ENCODE results near the gene AVPI1. TPM values are rescaled to one million over a fixed set of nuclear protein-coding genes. Genes with fewer than 3 reads are reported as not detected.

AVPI1 gene
- total and polyA plus RNA-seq, 10 of the 15 experiments (the other 5 are each of a cell fraction or from before 2014, with no cell fraction given): 0.08 to 1.4 (median 0.84) TPM

GRCh38 chr10:97627731-97628130, 59.3 kb downstream of the AVPI1 start:
- Histone ChIP-seq H3K27ac (ENCODE audit: control insufficient read depth, insufficient read depth) (no peak overlapping the region), H3K4me3 (no peak overlapping the region), H4K20me1 (ENCODE audit: control insufficient read depth, insufficient read depth) (no peaks in the 10 kb centered on the region), H3K9ac (ENCODE audit: control insufficient read depth, insufficient read depth, low read length) (no peak overlapping the region), H3K4me2 (ENCODE audit: control insufficient read depth, insufficient read depth) (no peak overlapping the region), H3K36me3 (ENCODE audit: control insufficient read depth in 2 of 2, insufficient read depth in 2 of 2, low read length in 1 of 2) (no peaks in the 10 kb centered on the region), H3K27me3 (replicated peaks in 1 of 2; ENCODE audit: control insufficient read depth in 2 of 2, insufficient read depth in 2 of 2, low read length in 1 of 2) (no peaks in the 10 kb centered on the region), H2AFZ (ENCODE audit: control insufficient read depth, low read depth, low read length) (no peak overlapping the region), H3K9me3 (replicated peaks; ENCODE audit: control insufficient read depth, insufficient read depth, low read length) (no peaks in the 10 kb centered on the region), H3K4me1 (ENCODE audit: control insufficient read depth, insufficient read depth, low read length) (no peaks in the 10 kb centered on the region), H3K79me2 (ENCODE audit: control insufficient read depth, insufficient read depth, low read length) (no peaks in the 10 kb centered on the region)
- ChIA-PET POLR2A (no interaction called here), SMC1A (ENCODE audit: uncharacterized antibody, unreplicated experiment) (no interaction called here), CTCF (no interaction called here), RAD21 (ENCODE audit: unreplicated experiment) (no interaction called here)
- BruUV-seq (replicated peaks): no TSS peak
- TF ChIP-seq NRF1 (conservative IDR thresholded peaks at IDR 0.05; ENCODE audit: low read depth, low read length): no peak
- DNase-seq (ENCODE audit: low read depth, low spot score): no peak
- FAIRE-seq: no peak
- ATAC-seq: no peak
- in situ Hi-C loops (cut with MboI): no loop called here
- intact Hi-C loops (cut with micrococcal nuclease; ENCODE audit: unreplicated experiment): no loop called here
- WGBS (ENCODE audit: insufficient coverage, insufficient replicate concordance, low lambda C conversion rate, missing lambda C conversion rate): 31% methylated on average over 4 of the region's 4 CpGs

Other genes with a start within 250 kb of the AVPI1 start
Only the 7 nearest of the 13 such genes appear.
- gene HOGA1, start 102.9 kb downstream of the AVPI1 start, total RNA-seq (2014; rRNA removed): not detected in 2 replicates
- gene HOGA1, start 102.9 kb downstream of the AVPI1 start, total RNA-seq (2014; rRNA removed; fragmentation: Illumina TruSeq; extraction: Trizol): 0.09 TPM in 1 of 2 replicates, not detected in the other
- not detected in 2 replicates for gene HOGA1, start 102.9 kb downstream of the AVPI1 start, total RNA-seq (2021)
- gene HOGA1, start 102.9 kb downstream of the AVPI1 start, polyA plus RNA-seq (2011; rRNA removed): 0.12 and 0.19 TPM in 2 replicates
- 0.01 TPM in 1 of 2 replicates, not detected in the other for gene HOGA1, start 102.9 kb downstream of the AVPI1 start, polyA plus RNA-seq (2014; fragmentation: Illumina TruSeq; extraction: Trizol)
- gene HOGA1, start 102.9 kb downstream of the AVPI1 start, polyA plus RNA-seq (2014; fragmentation: Nextera tagmentation; extraction: Ambion mirVana): under 1 TPM in 1 of 2 experiments, not detected in 1; 0.06 TPM
- gene HOGA1, start 102.9 kb downstream of the AVPI1 start, polyA plus RNA-seq (2014; rRNA removed): 0.05 TPM in 1 of 2 replicates, not detected in the other
- gene HOGA1, start 102.9 kb downstream of the AVPI1 start, polyA plus RNA-seq (2016; fragmentation: Nextera tagmentation; extraction: Ambion mirVana): not detected
- gene C10orf62, start 97.5 kb downstream of the AVPI1 start, total RNA-seq (2014; rRNA removed): not detected in 2 replicates
- 0.14 TPM in 1 of 2 replicates, not detected in the other for gene C10orf62, start 97.5 kb downstream of the AVPI1 start, total RNA-seq (2014; rRNA removed; fragmentation: Illumina TruSeq; extraction: Trizol)
- gene C10orf62, start 97.5 kb downstream of the AVPI1 start, total RNA-seq (2021): not detected in 2 replicates
- not detected in 2 replicates for gene C10orf62, start 97.5 kb downstream of the AVPI1 start, polyA plus RNA-seq (2011; rRNA removed)
- not detected in 2 replicates for gene C10orf62, start 97.5 kb downstream of the AVPI1 start, polyA plus RNA-seq (2014; fragmentation: Illumina TruSeq; extraction: Trizol)
- not detected for gene C10orf62, start 97.5 kb downstream of the AVPI1 start, polyA plus RNA-seq (2014; fragmentation: Nextera tagmentation; extraction: Ambion mirVana)
- gene C10orf62, start 97.5 kb downstream of the AVPI1 start, polyA plus RNA-seq (2014; rRNA removed): not detected in 2 replicates
- not detected for gene C10orf62, start 97.5 kb downstream of the AVPI1 start, polyA plus RNA-seq (2016; fragmentation: Nextera tagmentation; extraction: Ambion mirVana)
- 1.3 and 1.7 TPM in 2 replicates for gene MORN4, start 53.7 kb downstream of the AVPI1 start, total RNA-seq (2014; rRNA removed)
- 1.7 and 2.2 TPM in 2 replicates for gene MORN4, start 53.7 kb downstream of the AVPI1 start, total RNA-seq (2014; rRNA removed; fragmentation: Illumina TruSeq; extraction: Trizol)
- gene MORN4, start 53.7 kb downstream of the AVPI1 start, total RNA-seq (2021): 1.3 and 2.2 TPM in 2 replicates
- 1.9 and 2.0 TPM in 2 replicates for gene MORN4, start 53.7 kb downstream of the AVPI1 start, polyA plus RNA-seq (2011; rRNA removed)
- gene MORN4, start 53.7 kb downstream of the AVPI1 start, polyA plus RNA-seq (2014; fragmentation: Illumina TruSeq; extraction: Trizol): 2.9 and 3.5 TPM in 2 replicates
- 1 to 10 TPM; 2.4 to 2.8 TPM for gene MORN4, start 53.7 kb downstream of the AVPI1 start, polyA plus RNA-seq (2014; fragmentation: Nextera tagmentation; extraction: Ambion mirVana)
- gene MORN4, start 53.7 kb downstream of the AVPI1 start, polyA plus RNA-seq (2014; rRNA removed): 4.3 and 4.6 TPM in 2 replicates
- gene MORN4, start 53.7 kb downstream of the AVPI1 start, polyA plus RNA-seq (2016; fragmentation: Nextera tagmentation; extraction: Ambion mirVana): 1 to 10 TPM; 4.9 to 5.5 TPM
- 13.3 and 13.6 TPM in 2 replicates for gene PI4K2A, start 46.6 kb downstream of the AVPI1 start, total RNA-seq (2014; rRNA removed)
- 7.6 and 7.8 TPM in 2 replicates for gene PI4K2A, start 46.6 kb downstream of the AVPI1 start, total RNA-seq (2014; rRNA removed; fragmentation: Illumina TruSeq; extraction: Trizol)
- gene PI4K2A, start 46.6 kb downstream of the AVPI1 start, total RNA-seq (2021): 11.9 and 12.5 TPM in 2 replicates
- gene PI4K2A, start 46.6 kb downstream of the AVPI1 start, polyA plus RNA-seq (2011; rRNA removed): 8.9 and 11.5 TPM in 2 replicates
- gene PI4K2A, start 46.6 kb downstream of the AVPI1 start, polyA plus RNA-seq (2014; fragmentation: Illumina TruSeq; extraction: Trizol): 12.3 and 12.7 TPM in 2 replicates
- 1 to 10 TPM; 1.5 to 3.1 TPM for gene PI4K2A, start 46.6 kb downstream of the AVPI1 start, polyA plus RNA-seq (2014; fragmentation: Nextera tagmentation; extraction: Ambion mirVana)
- 14.5 and 15.0 TPM in 2 replicates for gene PI4K2A, start 46.6 kb downstream of the AVPI1 start, polyA plus RNA-seq (2014; rRNA removed)
- gene PI4K2A, start 46.6 kb downstream of the AVPI1 start, polyA plus RNA-seq (2016; fragmentation: Nextera tagmentation; extraction: Ambion mirVana): 1 to 10 TPM; 1.9 to 8.5 TPM
- 2.8 TPM in 2 replicates for gene MARVELD1, start 26.5 kb upstream of the AVPI1 start, total RNA-seq (2014; rRNA removed)
- gene MARVELD1, start 26.5 kb upstream of the AVPI1 start, total RNA-seq (2014; rRNA removed; fragmentation: Illumina TruSeq; extraction: Trizol): 2.6 and 3.5 TPM in 2 replicates
- gene MARVELD1, start 26.5 kb upstream of the AVPI1 start, total RNA-seq (2021): 7.4 and 8.4 TPM in 2 replicates
- gene MARVELD1, start 26.5 kb upstream of the AVPI1 start, polyA plus RNA-seq (2011; rRNA removed): 0.32 and 0.54 TPM in 2 replicates
- gene MARVELD1, start 26.5 kb upstream of the AVPI1 start, polyA plus RNA-seq (2014; fragmentation: Illumina TruSeq; extraction: Trizol): 8.1 and 10.0 TPM in 2 replicates
- 1 to 10 TPM; 2.8 TPM for gene MARVELD1, start 26.5 kb upstream of the AVPI1 start, polyA plus RNA-seq (2014; fragmentation: Nextera tagmentation; extraction: Ambion mirVana)
- 6.0 and 7.0 TPM in 2 replicates for gene MARVELD1, start 26.5 kb upstream of the AVPI1 start, polyA plus RNA-seq (2014; rRNA removed)
- gene MARVELD1, start 26.5 kb upstream of the AVPI1 start, polyA plus RNA-seq (2016; fragmentation: Nextera tagmentation; extraction: Ambion mirVana): 1 to 10 TPM; 2.7 to 3.6 TPM
- gene ZFYVE27, start 49.9 kb upstream of the AVPI1 start, total RNA-seq (2014; rRNA removed): 25.7 and 28.9 TPM in 2 replicates
- gene ZFYVE27, start 49.9 kb upstream of the AVPI1 start, total RNA-seq (2014; rRNA removed; fragmentation: Illumina TruSeq; extraction: Trizol): 14.5 and 16.4 TPM in 2 replicates
- 23.7 and 25.3 TPM in 2 replicates for gene ZFYVE27, start 49.9 kb upstream of the AVPI1 start, total RNA-seq (2021)
- gene ZFYVE27, start 49.9 kb upstream of the AVPI1 start, polyA plus RNA-seq (2011; rRNA removed): 20.3 and 28.2 TPM in 2 replicates
- gene ZFYVE27, start 49.9 kb upstream of the AVPI1 start, polyA plus RNA-seq (2014; fragmentation: Illumina TruSeq; extraction: Trizol): 11.1 and 16.6 TPM in 2 replicates
- 1 to 10 TPM; 1.1 to 1.3 TPM for gene ZFYVE27, start 49.9 kb upstream of the AVPI1 start, polyA plus RNA-seq (2014; fragmentation: Nextera tagmentation; extraction: Ambion mirVana)
- 26.2 and 26.3 TPM in 2 replicates for gene ZFYVE27, start 49.9 kb upstream of the AVPI1 start, polyA plus RNA-seq (2014; rRNA removed)
- 10 to 100 TPM; 20.8 to 22.1 TPM for gene ZFYVE27, start 49.9 kb upstream of the AVPI1 start, polyA plus RNA-seq (2016; fragmentation: Nextera tagmentation; extraction: Ambion mirVana)
- not detected in 2 replicates for gene SFRP5, start 84.8 kb upstream of the AVPI1 start, total RNA-seq (2014; rRNA removed)
- gene SFRP5, start 84.8 kb upstream of the AVPI1 start, total RNA-seq (2014; rRNA removed; fragmentation: Illumina TruSeq; extraction: Trizol): not detected in 2 replicates
- gene SFRP5, start 84.8 kb upstream of the AVPI1 start, total RNA-seq (2021): 0.11 TPM in 1 of 2 replicates, not detected in the other
- gene SFRP5, start 84.8 kb upstream of the AVPI1 start, polyA plus RNA-seq (2011; rRNA removed): not detected in 2 replicates
- gene SFRP5, start 84.8 kb upstream of the AVPI1 start, polyA plus RNA-seq (2014; fragmentation: Illumina TruSeq; extraction: Trizol): not detected in 2 replicates
- gene SFRP5, start 84.8 kb upstream of the AVPI1 start, polyA plus RNA-seq (2014; fragmentation: Nextera tagmentation; extraction: Ambion mirVana): not detected
- gene SFRP5, start 84.8 kb upstream of the AVPI1 start, polyA plus RNA-seq (2014; rRNA removed): not detected in 2 replicates
- gene SFRP5, start 84.8 kb upstream of the AVPI1 start, polyA plus RNA-seq (2016; fragmentation: Nextera tagmentation; extraction: Ambion mirVana): not detected